HG03280 (cell line): ENCODE results near the gene CCR4.
"Not testable (repeated sequence)": the region's sequence is repeated elsewhere in the genome, so short reads cannot be mapped to it uniquely, and the experiment has no call there.

Experiments used
- ATAC-seq: cut with Tn5 transposase; IDR thresholded peaks from one replicate; pipeline ENCODE4 v1.9.1; 2021; ENCODE audit warnings: mild to moderate bottlenecking, moderate library complexity; ENCODE audit not compliant: unreplicated experiment

The CCR4 gene

DNA sequence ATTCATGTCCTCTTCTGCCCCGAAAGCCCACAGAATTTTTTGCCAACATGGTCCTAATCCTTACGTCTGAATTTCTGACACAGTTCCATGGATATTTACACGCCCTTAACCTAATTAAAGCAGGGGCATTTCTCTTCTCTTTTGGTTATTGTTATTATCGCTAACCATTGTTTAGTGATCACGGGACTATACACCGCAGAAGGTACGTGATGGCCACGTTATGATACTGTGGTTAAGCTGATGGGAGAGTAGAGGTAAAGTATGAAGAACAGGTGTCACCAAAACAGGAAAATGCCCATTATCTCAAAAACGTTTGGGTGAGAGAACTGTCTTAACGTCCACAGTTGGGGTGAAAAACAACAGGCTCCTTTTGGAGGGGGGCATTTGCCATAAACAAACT, 26.4 kb downstream of the CCR4 start:
- ATAC-seq, result no peak

DNA sequence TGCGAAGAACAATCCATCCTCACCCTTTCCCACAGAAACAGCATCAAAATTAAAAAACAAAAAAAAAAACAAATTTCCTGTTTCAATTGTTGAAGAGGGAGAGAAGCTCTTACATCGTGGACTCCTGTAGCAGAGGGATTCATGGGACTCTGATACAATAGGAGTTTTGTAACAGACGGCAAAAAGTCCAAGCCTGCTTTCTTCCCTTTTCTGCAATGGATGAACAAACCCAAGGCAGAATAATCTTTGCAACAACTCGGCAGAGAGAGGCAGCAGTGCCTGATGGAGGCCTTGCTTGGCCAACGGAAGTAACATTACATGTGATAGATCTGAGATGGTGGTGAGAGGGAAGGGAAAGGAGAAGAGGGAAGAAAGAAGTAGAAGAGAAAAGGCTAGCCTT, 26.9 kb downstream of the CCR4 start:
- ATAC-seq, result no peak

DNA sequence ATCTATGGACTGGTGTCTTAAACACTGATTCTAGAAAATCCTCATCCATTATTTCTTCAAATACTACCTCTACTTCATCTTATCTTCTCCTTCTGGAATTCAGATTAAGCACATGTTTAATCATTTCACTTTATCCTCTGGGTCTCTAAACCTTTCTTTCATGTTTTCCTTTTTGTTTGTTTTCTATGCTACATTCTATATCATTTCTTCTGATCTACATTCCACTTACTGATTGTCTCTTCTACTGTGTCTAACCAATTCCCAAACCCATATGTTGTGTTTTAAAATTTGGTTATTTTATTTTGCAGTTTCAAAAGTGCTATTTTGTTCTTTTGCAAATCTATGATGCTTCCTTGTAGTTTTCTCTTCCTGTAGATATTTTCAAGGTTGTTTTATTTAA, 31.7 kb downstream of the CCR4 start:
- no peak for ATAC-seq

DNA sequence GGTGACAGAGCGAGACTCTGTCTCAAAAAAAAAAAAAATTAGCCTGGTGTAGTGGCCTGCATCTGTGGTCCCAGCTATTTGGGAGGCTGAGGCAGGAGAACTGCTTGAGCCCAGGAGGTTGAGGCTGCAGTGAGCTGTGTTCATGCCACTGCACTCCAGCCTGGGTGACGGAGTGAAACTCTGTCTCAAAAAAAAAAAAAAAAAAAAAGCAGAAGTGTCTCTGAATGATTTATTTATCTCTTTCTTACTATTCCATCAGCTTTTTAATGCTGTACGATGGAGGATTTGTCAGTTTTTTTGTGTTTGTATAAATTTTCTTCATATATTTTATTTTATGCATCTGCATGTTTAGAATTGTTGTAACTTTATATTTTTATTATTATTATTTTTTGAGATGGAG, 33.5 kb downstream of the CCR4 start:
- not testable (repeated sequence) for ATAC-seq

DNA sequence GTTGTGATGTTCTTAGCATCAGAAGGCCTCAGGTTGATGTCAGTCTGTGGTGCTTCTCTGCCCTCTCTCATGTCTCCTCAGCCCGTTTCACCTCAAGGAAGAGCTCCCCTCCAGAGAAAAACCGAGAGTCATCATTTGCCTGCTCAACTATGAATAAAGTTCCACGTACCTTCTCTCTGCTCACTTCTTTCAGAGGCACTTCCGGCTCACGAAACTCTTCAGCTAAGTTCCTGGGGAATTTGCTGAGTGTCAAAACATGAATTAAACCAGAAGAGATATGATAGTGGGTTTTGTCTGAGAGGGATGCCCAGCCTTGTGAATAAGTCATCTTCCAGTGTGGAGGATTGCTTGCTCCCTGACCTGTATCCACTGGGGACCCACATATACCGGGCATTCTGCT, 37.7 kb downstream of the CCR4 start:
- ATAC-seq, result no peak

DNA sequence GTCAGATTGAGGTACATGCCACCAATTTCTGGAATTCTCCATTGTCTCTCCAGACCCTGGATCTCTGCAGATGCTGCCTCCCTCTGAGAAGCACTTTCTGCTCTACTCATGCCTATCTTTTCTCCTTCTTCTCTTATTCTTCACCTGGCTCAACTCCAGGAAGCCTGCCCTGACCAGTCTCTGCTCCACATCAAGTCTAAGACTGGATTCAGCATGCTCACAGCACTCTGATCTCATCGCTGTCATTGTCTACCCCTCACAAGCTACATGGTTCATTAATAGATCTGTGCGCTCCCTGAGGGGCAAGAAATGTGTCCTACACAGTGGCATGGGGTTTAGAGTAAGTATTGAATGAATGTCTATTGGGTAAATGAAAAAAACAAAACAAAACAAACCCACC, 38.7 kb downstream of the CCR4 start:
- ATAC-seq, result no peak

DNA sequence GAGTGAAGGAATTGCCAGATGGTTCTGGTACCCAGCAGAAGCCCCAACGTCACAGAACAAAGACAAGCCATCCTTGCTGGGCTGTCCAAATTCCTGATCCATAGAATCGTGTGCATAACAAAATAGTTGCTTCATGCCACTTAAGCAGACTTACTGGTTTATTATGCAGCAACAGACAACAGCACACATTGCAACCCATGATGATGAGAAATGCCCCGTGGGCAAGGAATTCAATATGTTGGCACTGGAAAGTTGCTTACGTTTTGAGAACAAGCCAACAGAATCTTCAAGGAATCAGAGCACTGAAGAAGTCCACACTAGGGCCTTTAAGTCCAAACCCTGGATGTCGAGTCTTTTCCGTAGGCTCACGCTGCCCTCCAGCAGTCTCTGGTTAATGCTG, 40.3 kb downstream of the CCR4 start:
- ATAC-seq, result no peak

DNA sequence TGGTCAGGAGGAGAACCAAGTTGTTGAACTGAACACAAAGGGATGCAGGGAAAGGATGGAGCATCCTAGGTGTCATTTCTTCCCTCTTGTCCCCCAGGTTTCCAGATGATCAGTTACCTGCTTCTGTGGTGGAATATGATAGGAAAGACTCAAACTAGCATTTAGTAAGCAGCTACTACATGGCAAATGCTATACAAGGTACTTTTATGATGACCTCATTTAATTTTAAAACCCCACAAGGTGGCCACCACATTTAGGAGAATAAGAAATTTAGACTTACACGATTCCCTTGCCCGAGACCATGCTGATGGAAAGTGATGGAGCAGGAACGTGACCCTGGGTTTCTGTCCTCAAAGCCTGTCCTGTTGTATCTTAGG, 40.9 kb downstream of the CCR4 start:
- ATAC-seq, result peak; percentile 6

DNA sequence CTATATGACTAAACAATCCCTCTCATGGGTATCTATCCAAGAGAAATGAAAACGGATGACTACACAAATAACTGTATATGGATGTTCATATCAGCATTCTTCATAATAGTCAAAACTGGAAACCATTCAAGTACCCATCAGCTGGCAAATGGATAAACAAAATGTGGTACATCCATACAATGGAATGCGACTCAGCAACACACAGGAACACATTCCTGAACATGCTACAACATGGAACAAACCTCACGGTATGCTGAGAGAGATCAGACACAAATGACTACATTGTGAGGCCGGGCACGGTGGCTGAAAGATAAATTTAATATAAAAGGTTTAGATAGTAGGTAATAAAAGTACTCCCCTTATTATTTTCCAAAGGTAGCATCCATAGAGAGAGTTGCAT, 42.6 kb downstream of the CCR4 start:
- ATAC-seq, result no peak

DNA sequence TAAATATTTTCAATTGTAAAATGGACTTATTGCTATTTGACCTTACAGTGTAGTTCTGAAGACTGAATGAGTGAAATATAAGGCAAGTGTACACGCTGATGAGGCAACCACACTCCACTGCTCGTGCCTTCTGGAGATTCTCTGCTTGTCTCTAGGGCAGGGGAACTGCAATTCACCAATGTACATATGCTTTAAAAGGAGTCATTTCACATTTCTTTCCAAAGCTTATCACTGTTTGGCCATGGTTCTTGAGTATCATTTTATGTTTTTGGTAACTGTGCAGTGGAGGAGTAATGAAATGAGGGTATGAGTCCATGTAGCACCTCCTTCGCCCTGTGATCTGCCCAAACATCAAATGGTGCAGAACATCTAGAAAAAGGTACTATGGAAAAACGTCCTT, 43.7 kb downstream of the CCR4 start:
- no peak for ATAC-seq

DNA sequence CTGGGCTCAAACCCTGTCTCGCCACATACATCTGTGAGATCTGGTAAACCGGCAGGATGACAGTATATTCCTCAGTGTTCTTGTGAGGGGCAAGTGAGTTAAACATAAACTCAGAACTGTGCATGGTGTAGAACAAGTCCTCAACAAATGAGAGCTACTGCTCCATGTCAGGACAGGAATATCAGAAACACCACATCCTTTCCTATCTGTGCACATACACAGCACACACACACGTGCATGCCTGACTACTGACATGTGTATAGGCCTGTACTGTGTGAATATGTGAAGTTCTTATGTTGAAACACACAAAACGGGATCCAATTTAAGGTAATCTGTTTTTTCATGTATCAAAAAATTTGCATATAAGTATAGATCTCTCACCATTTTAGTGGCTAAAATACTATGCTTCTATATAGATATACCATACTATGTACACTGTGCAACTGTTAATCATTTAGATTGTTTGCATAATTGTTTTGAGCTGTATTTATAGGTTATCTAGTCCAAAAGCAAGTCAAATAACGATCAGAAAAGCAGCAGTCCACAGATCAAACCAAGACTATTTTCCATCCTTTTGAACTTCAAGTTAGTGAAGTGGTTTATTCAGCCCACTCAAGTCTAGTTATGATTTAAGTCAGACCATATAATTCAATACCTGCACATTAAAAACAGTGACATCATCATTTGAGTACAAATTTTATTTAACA, 44.8 kb downstream of the CCR4 start:
- ATAC-seq, result no peak

DNA sequence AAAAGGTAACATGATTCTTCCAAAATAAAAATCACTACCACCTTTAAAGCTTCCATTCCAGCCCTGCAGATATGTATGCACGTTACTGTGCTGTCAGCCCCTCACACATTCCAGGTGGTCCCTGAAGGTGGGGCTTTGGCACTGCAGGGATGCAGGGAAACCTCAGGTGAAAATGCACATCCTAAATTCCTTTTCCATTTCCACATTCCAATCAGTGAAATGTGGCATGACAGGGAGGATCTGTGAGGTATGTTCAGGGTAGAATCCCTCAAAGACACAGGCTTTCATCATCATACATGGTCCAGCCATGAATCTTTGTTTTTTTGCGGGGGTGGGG, 45.3 kb downstream of the CCR4 start:
- ATAC-seq, result no peak

DNA sequence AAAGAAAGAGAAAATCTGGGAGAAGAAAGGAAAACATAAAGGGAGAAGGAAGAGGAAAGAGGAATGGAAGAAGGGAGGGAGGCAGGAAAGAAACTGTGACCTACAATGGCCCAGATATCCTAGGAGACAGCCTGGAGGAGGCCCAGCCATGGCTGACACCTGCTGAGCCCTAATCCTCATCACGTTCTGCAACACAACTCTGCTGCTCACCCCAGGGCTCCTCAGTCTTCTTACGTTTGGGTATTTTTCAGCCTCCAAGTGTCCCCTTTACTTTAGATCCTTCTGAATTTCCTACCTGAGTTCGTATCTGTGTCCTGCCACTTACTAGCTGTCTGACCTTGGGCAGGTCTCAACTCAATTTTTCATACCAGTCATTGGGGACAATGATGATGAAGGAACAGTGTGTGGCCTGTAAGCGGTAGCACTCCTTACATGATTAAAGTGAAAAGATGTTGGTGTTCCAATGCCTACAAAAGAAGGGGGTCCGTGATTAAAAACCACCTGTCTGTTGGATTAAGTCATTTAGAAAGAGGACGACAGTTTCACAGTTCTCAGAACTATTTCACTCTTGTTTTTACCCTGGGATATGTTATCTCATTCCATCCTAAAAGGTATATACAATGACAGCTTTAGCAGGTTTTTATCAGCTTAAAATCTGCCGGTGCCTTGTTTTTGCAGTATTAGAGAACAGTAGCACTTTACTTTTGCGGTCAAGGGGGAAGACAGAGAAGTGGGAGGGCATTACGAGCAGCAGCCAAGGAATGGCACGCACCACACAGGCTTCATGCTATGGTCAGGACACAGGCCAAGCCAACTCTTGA, 47.4 kb downstream of the CCR4 start:
- no peak for ATAC-seq

DNA sequence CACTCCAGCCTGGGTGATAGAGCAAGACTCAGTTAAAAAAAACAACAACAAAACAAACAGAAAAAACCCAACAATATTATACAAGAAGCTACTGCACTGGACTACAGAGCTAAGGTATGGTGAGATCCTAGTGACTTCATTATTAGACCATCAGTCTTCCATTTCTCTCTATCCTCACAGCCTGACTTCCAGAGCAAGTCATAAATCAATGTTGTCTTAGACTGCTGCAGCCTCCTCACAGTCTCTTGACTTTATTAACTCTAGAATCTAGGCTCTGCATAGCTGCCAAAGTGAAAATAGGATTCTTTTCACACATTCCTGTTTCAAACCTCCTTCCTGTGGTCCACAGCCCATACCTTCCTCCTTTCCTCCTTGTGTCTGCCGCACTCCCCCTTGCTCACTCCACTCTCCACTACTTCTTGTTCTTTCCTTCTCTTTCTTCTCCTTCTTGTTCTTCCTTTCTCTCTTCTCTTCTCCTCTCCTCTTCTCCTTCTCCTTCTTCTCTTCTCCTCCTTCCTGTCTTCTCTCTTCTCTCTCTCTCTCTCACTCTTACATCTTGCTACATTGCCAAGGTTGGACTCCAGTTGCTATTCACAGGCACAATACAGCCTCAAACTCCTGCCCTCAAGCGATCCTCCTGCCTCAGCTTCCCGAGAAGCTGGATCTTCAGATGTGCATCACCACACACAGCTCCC, 49.4 kb downstream of the CCR4 start:
- ATAC-seq, result no peak

DNA sequence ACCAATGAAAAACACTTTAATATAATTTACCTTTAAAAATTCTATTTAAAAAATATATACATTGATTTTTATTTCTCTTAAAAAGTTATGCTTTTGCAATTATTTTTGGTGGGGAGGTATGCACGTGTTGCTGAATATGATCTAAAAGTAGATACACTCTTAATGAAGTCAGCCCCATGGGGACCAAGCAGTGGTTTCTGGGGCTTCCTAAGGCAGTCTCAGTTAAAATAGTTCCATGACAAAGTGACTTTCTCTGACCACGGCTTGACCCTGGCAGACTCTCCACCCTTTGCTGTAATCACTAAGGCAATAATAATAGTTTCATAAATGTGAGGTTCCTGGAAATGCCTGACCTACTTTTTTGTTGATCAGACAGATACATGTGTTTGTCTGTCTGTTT, 50.4 kb downstream of the CCR4 start:
- no peak for ATAC-seq

DNA sequence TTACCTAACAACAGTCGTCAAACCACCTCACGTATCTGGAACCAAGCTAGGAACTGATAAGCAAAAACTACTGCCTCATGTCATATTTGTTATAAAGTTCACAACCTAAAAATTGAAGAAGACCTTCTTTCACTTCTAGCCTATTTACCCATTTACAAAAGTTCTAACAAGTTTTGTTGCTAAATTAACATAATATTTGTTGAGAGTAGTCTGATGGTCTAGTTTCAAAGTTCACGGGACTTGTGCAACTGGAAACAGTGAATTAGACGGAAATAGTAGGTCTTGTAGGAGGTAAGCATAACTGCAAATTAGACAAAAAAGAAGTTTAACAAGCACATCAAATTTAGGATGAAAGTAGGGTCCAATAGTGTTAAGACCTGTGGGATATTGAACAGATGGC, 51.9 kb downstream of the CCR4 start:
- no peak for ATAC-seq

DNA sequence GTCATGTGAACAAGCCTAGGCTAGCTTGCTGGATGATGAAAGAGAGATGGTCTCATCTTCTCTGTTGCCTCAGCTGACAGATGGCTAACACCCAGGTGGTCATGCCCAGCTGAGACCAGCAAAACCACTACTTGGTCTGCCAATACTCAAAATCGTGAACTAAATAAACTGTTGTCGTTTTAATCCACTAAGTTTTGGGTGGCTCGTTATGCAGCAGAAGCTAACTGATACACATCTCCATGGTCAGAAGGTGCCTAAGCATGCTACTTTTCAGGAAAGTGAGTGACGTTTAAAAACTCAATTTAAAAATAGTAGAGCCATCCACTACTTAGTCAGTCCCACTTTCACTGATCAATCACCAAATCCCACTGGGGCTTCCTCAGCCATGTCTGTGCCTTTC, 52.8 kb downstream of the CCR4 start:
- ATAC-seq, result no peak

DNA sequence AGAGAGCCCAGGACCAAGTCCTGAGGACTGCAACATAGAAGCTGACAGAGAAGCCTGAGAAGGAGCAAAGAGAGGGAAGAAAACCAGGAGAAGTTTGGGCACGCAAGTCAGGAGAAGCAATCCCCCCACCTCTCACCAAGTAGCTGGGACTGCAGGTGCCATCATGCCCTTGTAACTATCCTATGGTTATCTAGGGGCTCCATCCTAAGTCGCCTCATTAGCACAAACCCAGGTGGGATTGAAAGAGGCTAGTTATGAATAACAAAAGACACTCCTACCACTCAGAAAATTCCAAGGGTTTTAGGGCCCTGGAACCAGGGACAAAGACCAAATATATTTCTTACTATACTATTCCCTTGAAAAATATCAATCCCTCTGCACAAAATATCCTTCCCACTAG, 53.5 kb downstream of the CCR4 start:
- ATAC-seq, result no peak
